ENCODE measurements around the gene ERGIC1. TPM values are rescaled to one million over a fixed set of nuclear protein-coding genes. Genes with fewer than 3 reads are reported as not detected.

ERGIC1 gene
- total RNA-seq, 1 donor from 2014 or later: 44.0 TPM

- intact Hi-C loops (cut with micrococcal nuclease): no loop called here
Measured at GRCh38 chr5:172827841-172828240, 6.2 kb upstream of the ERGIC1 start.

DNA sequence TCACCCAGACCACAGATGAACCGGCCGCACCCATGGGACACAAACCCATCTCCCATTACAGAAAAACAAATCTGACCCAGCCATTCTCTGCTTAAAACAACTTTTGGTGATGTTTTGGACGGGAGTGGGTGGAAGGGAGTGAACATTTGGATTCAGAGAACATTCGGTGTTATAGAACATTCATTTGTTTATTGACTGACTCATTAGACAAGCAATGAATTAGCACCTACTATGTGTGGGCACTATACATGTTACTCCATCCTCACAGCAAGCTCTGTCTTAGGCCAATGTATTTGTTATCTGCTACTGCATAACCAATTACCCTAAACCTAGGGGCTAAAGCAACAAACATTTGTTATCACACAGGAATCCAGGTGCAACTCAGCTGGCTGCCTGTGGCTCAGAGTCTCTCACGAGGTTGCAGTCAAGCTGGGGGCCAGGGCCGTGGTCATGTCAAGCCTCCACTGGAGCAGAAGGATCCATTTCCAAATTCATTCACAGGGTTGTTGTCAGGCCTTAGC lies 5.1 kb upstream of the ERGIC1 start:
- intact Hi-C loops (cut with micrococcal nuclease): no loop called here

GRCh38 chr5:172830275-172830799 lies 3.7 kb upstream of the ERGIC1 start:
- intact Hi-C loops (cut with micrococcal nuclease): loop anchor here (10.0 kb wide), 2 partner anchors 314 to 504 kb away; partner anchors contain the start of gene BNIP1

DNA sequence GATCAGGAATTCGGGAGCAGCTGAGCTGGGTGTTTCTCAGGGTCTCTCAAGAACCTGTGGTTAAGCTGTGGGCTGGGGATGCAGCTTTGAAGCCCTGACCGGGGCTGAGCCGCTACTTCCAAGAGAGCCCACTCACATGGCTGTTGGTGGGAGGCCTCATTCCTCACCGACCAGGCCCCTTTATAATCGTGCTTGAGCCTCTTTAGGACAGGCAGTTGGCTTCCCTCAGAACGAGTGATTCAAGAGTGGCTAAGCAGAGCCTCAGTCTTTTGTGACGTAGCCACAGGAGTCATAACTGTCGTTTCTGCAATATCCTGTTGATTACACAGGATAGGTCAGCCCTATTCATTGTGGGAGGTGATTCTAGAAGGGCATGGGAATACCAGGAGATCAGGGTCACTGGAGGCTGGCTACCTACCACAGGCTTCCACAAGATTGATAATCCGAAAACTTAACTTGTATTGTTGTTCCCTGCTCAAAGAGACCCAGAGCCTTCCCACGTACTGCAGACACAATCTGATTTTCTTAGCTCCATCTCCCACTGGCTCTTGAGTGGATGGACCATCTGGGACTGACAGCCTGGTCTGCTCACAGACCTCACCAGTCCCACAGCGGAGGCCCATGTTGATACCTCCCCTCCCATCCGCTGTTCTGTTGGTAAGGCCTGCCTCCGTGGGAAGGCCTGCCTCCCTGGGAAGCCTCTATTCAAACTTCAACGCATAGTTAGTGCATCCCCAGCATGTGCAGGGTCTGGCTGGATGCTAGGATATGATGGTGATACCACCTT lies 3.0 kb upstream of the ERGIC1 start:
- intact Hi-C loops (cut with micrococcal nuclease): loop anchor here (10.0 kb wide), 2 partner anchors 314 to 504 kb away; partner anchors contain the start of gene BNIP1

- intact Hi-C loops (cut with micrococcal nuclease): loop anchor here (10.0 kb wide), 2 partner anchors 312 to 502 kb away; partner anchors contain the start of gene BNIP1
Measured at GRCh38 chr5:172832383-172833315, 1.4 kb upstream of the ERGIC1 start.

GRCh38 chr5:172833372-172833685 lies 722 bp upstream of the ERGIC1 start:
- intact Hi-C loops (cut with micrococcal nuclease): loop anchor here (10.0 kb wide), 2 partner anchors 311 to 501 kb away; partner anchors contain the start of gene BNIP1

- intact Hi-C loops (cut with micrococcal nuclease): loop anchor here (1.0 to 10.0 kb wide), 10 partner anchors 27 to 500 kb away; partner anchors contain the start of genes BNIP1 and RPL26L1
Measured at GRCh38 chr5:172834415-172835289, 601 bp downstream of the ERGIC1 start.

- intact Hi-C loops (cut with micrococcal nuclease): loop anchor here (5.0 to 10.0 kb wide), 3 partner anchors 97 to 499 kb away; partner anchors contain the start of gene BNIP1
Measured at GRCh38 chr5:172835290-172835993, 1.4 kb downstream of the ERGIC1 start.

DNA sequence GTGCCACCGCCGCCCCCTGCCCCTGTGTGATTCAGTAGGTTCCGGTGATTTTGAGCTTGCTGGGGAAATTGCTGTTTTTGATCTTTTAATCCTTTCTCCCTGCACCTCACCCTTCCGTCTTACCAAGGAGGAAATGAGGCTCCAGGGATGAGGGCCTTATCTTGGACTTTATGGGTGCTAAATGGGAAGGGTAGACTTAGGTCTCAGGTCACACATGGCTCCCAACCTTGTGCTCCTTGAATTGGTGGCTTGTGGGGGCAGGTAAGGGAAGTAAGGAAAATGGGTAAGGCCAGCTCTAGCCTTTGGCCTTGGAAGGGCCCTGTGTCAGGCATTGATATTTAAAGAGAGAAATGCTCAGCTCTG lies 1.9 kb downstream of the ERGIC1 start:
- intact Hi-C loops (cut with micrococcal nuclease): loop anchor here (5.0 to 10.0 kb wide), 3 partner anchors 96 to 499 kb away; partner anchors contain the start of gene BNIP1

DNA sequence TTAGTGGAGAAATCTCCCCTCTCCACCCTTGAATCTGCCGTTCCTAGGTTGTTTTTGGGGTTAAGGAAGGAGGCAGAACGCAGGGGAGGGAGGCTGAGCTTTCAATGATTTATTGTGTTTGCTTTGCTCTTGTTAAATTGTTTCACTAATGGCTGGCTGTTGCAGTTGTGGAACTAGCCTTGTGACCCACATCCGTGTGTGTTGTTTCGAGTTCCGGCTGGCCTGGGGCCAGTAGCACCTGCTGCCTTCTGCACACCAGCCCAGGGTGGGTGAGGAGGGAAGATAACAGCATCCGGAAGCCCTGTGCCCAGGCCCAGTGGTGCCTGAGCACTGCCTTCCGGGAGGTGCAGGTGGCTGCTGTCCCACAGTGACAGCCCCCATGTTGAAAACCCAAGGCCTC lies 3.6 kb downstream of the ERGIC1 start:
- intact Hi-C loops (cut with micrococcal nuclease): loop anchor here (5.0 to 10.0 kb wide), 3 partner anchors 95 to 497 kb away; partner anchors contain the start of gene BNIP1

- intact Hi-C loops (cut with micrococcal nuclease): loop anchor here (5.0 to 10.0 kb wide), 3 partner anchors 94 to 496 kb away; partner anchors contain the start of gene BNIP1
Measured at GRCh38 chr5:172838151-172838875, 4.3 kb downstream of the ERGIC1 start.

- intact Hi-C loops (cut with micrococcal nuclease): loop anchor here (5.0 to 10.0 kb wide), 3 partner anchors 92 to 495 kb away; partner anchors contain the start of gene BNIP1
Measured at GRCh38 chr5:172839669-172840431, 5.8 kb downstream of the ERGIC1 start.

DNA sequence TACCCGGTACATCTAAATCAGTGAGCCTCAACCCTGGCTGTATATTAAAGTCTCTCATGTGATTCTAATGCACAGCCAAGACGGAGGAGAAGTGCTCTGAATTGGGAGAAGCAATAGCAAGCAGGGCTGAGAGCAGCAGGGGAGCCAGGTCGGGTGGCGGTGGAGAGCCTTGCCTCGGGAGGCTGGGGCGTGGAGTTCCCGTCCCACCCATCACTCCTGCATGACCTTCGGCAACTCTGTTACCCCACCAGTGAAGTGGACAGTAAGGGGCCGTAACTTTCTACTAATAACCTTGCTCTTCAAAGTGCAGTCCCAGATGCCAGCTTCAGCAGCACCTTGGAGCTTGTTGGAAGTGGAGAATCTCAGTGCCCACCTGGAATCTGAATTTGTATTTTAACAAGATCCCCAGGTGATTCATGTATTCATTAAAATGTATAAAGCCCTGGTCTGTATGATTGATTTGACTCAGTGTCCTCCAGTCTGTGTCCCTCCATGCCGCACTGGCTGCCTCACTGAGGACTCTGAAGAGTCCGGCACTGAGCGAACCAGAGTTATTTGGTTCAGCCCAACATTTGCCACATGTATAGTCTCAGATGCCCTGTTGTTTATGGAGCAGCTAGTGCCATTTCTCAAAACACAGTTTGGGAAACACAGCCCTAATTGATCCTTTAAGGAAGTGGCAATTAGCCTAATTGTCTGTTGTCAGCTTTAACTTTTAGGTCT lies 6.5 kb downstream of the ERGIC1 start:
- intact Hi-C loops (cut with micrococcal nuclease): no loop called here

- intact Hi-C loops (cut with micrococcal nuclease): no loop called here
Measured at GRCh38 chr5:172841256-172841655, 7.2 kb downstream of the ERGIC1 start.

GRCh38 chr5:172843825-172844576 lies 9.9 kb downstream of the ERGIC1 start:
- intact Hi-C loops (cut with micrococcal nuclease): no loop called here

DNA sequence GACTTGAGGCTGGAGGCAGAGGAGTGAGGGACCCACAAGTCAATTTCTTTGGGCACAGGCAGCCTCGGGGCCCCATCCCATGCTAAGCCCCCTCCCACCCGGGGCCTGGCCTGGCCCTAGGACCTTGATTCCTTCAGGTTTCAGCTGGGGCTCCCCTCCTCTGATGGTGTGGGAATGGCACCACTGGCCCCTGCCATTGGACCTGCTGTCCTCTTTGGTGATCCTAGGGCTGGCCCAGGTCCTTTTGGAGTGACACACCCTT lies 10.5 kb downstream of the ERGIC1 start:
- intact Hi-C loops (cut with micrococcal nuclease): no loop called here

DNA sequence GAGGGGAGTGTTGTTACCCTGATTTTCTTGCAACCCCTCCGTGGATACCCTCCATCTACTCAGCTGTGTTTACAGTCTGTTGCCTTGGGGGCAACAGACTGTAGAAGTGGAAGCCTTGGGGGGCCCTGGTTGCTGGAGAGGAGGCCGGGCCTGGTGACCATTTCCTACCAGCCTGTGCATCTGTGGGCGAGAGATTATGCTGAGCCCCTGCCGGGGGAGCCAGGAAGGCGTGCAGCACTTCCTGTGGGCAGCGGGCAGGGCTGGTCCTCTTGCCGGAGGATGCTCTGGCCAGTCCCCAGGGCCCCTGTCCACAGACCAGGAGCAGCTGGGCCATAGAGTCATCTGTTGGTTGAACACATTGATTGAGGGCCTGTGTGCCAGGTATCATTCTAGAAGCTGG lies 11.1 kb downstream of the ERGIC1 start:
- intact Hi-C loops (cut with micrococcal nuclease): no loop called here

Measured in T-helper 1 cell treated with Interleukin-12 subunit alpha and Interleukin-12 subunit beta and Interleukin-4 antibody, amounts not matched to agents 30 ng/mL and 1 ng/mL, for 36 hours (primary cell).